Stimulated activated naive CD8-positive, alpha-beta T cell treated with anti-CD3 and anti-CD28 coated beads, Interleukin-15, Interleukin-2, amounts not matched to agents 100 ng/mL and 50 ng/mL, for 24 hours (primary cell): ENCODE data around the gene DOCK3.

Source experiments
- H3K27ac Mint-ChIP-seq: one replicate; pipeline ENCODE4 v1.8.0; 2021; ENCODE audit warnings: mild to moderate bottlenecking, mixed read lengths
- H3K27me3 Mint-ChIP-seq: one replicate; pipeline ENCODE4 v1.8.0; 2021; ENCODE audit warnings: mixed read lengths
- H3K36me3 Mint-ChIP-seq: one replicate; pipeline ENCODE4 v1.8.0; 2021; ENCODE audit warnings: low read depth, mixed read lengths
- H3K4me1 Mint-ChIP-seq: one replicate; pipeline ENCODE4 v1.8.0; 2021; ENCODE audit warnings: low read depth, mixed read lengths
- H3K4me3 Mint-ChIP-seq: one replicate; pipeline ENCODE4 v1.8.0; 2021; ENCODE audit warnings: mild to moderate bottlenecking, mixed read lengths
- H3K9me3 Mint-ChIP-seq: one replicate; pipeline ENCODE4 v1.8.0; 2021; ENCODE audit warnings: mixed read lengths

Gene DOCK3

GRCh38 chr3:51391566-51392354 lies 717.0 kb downstream of the DOCK3 start:
- Mint-ChIP-seq H3K27me3 (no peaks in the 10 kb centered on the region), H3K9me3 (no peaks in the 10 kb centered on the region), H3K4me3 (peak overlapping the region; percentile 85), H3K4me1 (peaks cover 68% of the 10 kb centered on the region), H3K27ac (peak overlapping the region; percentile 81), H3K36me3 (peaks cover 57% of the 10 kb centered on the region)

- Mint-ChIP-seq H3K4me3 (peak overlapping the region; percentile 85), H3K36me3 (peaks cover 62% of the 10 kb centered on the region)
Observed at GRCh38 chr3:51392355-51393133, 717.8 kb downstream of the DOCK3 start.

DNA sequence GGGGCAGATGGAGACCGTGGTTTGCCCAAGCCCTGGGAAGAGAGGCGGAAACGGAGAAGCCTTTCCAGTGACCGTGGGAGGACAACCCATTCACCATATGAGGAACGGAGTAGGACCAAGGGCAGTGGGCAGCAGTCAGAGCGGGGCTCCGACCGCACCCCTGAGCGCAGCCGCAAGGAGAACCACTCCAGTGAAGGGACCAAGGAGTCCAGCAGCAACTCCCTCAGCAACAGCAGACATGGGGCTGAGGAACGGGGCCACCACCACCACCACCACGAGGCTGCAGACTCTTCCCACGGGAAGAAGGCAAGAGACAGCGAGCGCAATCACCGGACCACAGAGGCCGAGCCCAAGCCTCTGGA lies 718.4 kb downstream of the DOCK3 start:
- no peaks in the 10 kb centered on the region for H3K9me3 Mint-ChIP-seq
- no peaks in the 10 kb centered on the region for H3K27me3 Mint-ChIP-seq
- H3K4me1 Mint-ChIP-seq = peaks cover 57% of the 10 kb centered on the region
- H3K27ac Mint-ChIP-seq = peak overlapping the region; percentile 70
- peak overlapping the region; percentile 85 for H3K4me3 Mint-ChIP-seq
- peaks cover 57% of the 10 kb centered on the region for H3K36me3 Mint-ChIP-seq

More at GRCh38 chr3:51392355-51393133, 717.8 kb downstream of the DOCK3 start:
- no peaks in the 10 kb centered on the region for H3K27me3 Mint-ChIP-seq
- no peaks in the 10 kb centered on the region for H3K9me3 Mint-ChIP-seq
- peaks cover 63% of the 10 kb centered on the region for H3K4me1 Mint-ChIP-seq
- peak overlapping the region; percentile 81 for H3K27ac Mint-ChIP-seq

GRCh38 chr3:51393564-51393963 lies 718.8 kb downstream of the DOCK3 start:
- Mint-ChIP-seq H3K27me3 (no peaks in the 10 kb centered on the region), H3K4me3 (peak overlapping the region; percentile 61), H3K27ac (peak overlapping the region; percentile 70)

GRCh38 chr3:51394541-51394940 lies 719.8 kb downstream of the DOCK3 start:
- H3K4me3 Mint-ChIP-seq = peak overlapping the region; percentile 61
- peak overlapping the region; percentile 68 for H3K27ac Mint-ChIP-seq
- peaks cover 46% of the 10 kb centered on the region for H3K4me1 Mint-ChIP-seq
- H3K27me3 Mint-ChIP-seq = no peaks in the 10 kb centered on the region
- H3K9me3 Mint-ChIP-seq = no peaks in the 10 kb centered on the region
- peaks cover 44% of the 10 kb centered on the region for H3K36me3 Mint-ChIP-seq

More at GRCh38 chr3:51393564-51393963, 718.8 kb downstream of the DOCK3 start:
- peaks cover 53% of the 10 kb centered on the region for H3K4me1 Mint-ChIP-seq
- peaks cover 52% of the 10 kb centered on the region for H3K36me3 Mint-ChIP-seq
- H3K9me3 Mint-ChIP-seq = no peaks in the 10 kb centered on the region

DNA sequence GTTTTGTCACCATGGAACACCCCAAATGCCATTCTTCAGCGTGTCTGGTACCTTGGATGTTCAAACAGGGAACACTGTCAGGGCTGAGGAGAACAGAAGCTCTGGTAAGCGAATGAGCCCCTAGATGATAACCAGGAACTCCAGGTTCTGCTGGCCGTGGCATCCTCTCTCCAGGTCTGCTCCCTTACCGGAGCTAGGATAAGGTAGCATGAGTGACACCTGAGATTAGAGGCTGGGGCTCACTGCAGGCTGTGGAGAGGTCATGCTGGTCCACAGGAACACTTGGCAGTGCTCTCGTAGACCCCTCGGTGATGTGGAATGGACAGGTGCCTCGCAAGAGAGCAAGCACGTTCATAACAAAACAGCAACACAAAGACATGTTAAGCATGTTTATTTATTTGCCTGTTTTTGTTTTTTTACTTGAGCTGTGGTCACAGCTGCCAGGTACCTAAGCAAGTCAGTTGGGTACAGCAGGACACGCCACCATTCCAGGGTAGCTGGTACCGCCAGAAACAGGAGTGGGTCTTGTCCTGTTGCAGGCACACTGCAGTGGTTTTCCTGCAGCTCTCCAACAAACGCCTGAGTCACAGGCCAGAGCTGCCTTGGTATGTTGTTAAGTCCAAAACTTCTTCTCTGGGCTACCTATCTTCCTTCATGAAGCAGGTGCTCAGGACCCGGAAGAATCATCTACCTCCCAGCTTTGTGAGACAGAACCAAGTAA lies 720.9 kb downstream of the DOCK3 start:
- Mint-ChIP-seq H3K27me3 (no peaks in the 10 kb centered on the region), H3K4me3 (peak overlapping the region; percentile 36), H3K4me1 (peaks cover 40% of the 10 kb centered on the region), H3K36me3 (peaks cover 44% of the 10 kb centered on the region), H3K27ac (peak overlapping the region; percentile 69), H3K9me3 (no peaks in the 10 kb centered on the region)

DNA sequence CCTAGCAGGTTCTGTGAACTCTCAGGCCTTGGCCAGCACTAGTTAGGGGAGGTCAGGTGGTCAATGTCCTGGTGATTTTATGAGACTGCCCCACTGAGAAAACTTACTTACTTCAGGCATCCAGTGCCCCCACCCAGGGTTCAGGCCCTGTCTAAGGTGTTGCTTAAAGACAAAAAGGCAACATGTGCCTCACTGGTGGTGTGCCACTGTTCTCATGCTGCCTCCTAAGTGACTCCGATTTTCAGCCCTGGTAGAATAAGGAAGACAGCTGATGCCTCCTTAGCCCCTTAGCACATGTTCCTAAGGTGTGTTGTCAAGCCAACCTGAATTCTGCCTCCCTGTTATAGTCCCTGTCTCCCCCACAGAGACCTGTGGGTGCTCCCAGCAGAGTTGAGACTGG lies 721.7 kb downstream of the DOCK3 start:
- peaks cover 40% of the 10 kb centered on the region for H3K4me1 Mint-ChIP-seq
- H3K4me3 Mint-ChIP-seq = no peak overlapping the region
- no peaks in the 10 kb centered on the region for H3K27me3 Mint-ChIP-seq
- no peaks in the 10 kb centered on the region for H3K9me3 Mint-ChIP-seq
- peaks cover 48% of the 10 kb centered on the region for H3K36me3 Mint-ChIP-seq
- H3K27ac Mint-ChIP-seq = peak overlapping the region; percentile 69

DNA sequence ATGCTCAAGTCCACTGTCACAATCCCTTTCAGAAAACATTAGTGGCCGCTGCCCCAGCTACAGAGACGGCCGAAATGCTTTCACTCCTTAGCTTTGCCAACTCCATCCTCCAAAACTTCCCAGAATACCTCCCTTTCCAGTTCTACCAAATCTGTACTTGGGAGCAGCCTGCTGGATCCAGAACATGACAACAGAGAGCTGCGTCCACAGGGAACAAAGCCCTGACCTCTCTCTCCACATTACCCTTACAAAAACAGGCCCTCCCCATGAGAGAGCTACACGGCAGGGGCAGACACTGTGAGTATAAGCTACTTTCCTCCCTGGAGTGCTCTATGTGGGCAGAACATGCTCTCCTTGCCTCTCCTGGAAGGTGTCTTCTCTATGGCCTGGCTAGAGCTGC lies 722.7 kb downstream of the DOCK3 start:
- H3K36me3 Mint-ChIP-seq = peaks cover 58% of the 10 kb centered on the region
- peaks cover 38% of the 10 kb centered on the region for H3K4me1 Mint-ChIP-seq
- H3K27me3 Mint-ChIP-seq = no peaks in the 10 kb centered on the region
- H3K27ac Mint-ChIP-seq = no peak overlapping the region
- H3K4me3 Mint-ChIP-seq = no peak overlapping the region
- H3K9me3 Mint-ChIP-seq = no peaks in the 10 kb centered on the region

- H3K4me1 Mint-ChIP-seq = peaks cover 28% of the 10 kb centered on the region
- H3K4me3 Mint-ChIP-seq = no peak overlapping the region
- no peaks in the 10 kb centered on the region for H3K27me3 Mint-ChIP-seq
- no peaks in the 10 kb centered on the region for H3K9me3 Mint-ChIP-seq
- peaks cover 58% of the 10 kb centered on the region for H3K36me3 Mint-ChIP-seq
- peak overlapping the region; percentile 13 for H3K27ac Mint-ChIP-seq
Observed at GRCh38 chr3:51398595-51399310, 724.0 kb downstream of the DOCK3 start.

DNA sequence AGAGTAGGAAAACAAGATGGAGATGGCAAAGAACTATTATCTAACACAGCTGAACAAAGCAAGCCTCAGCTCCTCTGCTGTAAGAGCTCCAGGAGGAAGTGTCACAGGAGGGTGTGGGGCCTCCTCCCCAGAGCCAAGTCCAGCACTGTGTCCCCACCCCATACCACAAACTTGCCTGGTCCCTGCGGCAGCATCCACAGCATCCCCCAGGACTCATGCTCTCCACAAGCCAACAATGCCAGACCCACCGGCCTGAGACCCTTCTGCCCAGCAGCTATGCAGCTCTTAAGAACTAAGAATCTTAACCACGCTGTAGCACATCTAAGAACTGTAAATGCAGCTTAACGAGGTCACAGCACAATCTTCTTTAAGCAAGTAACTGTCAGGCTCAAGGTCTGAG lies 725.4 kb downstream of the DOCK3 start:
- H3K27ac Mint-ChIP-seq = no peak overlapping the region
- H3K4me1 Mint-ChIP-seq = peaks cover 14% of the 10 kb centered on the region
- H3K9me3 Mint-ChIP-seq = no peaks in the 10 kb centered on the region
- H3K4me3 Mint-ChIP-seq = no peak overlapping the region
- peaks cover 51% of the 10 kb centered on the region for H3K36me3 Mint-ChIP-seq
- H3K27me3 Mint-ChIP-seq = no peaks in the 10 kb centered on the region

GRCh38 chr3:51401735-51402134 lies 727.0 kb downstream of the DOCK3 start:
- H3K27ac Mint-ChIP-seq = peak overlapping the region; percentile 50
- no peaks in the 10 kb centered on the region for H3K9me3 Mint-ChIP-seq
- H3K36me3 Mint-ChIP-seq = peaks cover 52% of the 10 kb centered on the region
- H3K27me3 Mint-ChIP-seq = no peaks in the 10 kb centered on the region
- no peak overlapping the region for H3K4me3 Mint-ChIP-seq
- H3K4me1 Mint-ChIP-seq = peaks cover 6% of the 10 kb centered on the region

- no peak overlapping the region for H3K4me3 Mint-ChIP-seq
- no peaks in the 10 kb centered on the region for H3K27me3 Mint-ChIP-seq
- peaks cover 60% of the 10 kb centered on the region for H3K36me3 Mint-ChIP-seq
- H3K9me3 Mint-ChIP-seq = no peaks in the 10 kb centered on the region
- H3K4me1 Mint-ChIP-seq = peaks cover 3% of the 10 kb centered on the region
- H3K27ac Mint-ChIP-seq = peak overlapping the region; percentile 27
Observed at GRCh38 chr3:51403675-51404074, 728.9 kb downstream of the DOCK3 start.

GRCh38 chr3:51408021-51408420 lies 733.3 kb downstream of the DOCK3 start:
- H3K27me3 Mint-ChIP-seq = no peaks in the 10 kb centered on the region
- no peak overlapping the region for H3K27ac Mint-ChIP-seq
- no peak overlapping the region for H3K4me3 Mint-ChIP-seq
- H3K9me3 Mint-ChIP-seq = no peaks in the 10 kb centered on the region
- H3K4me1 Mint-ChIP-seq = peaks cover 3% of the 10 kb centered on the region
- peaks cover 57% of the 10 kb centered on the region for H3K36me3 Mint-ChIP-seq

- H3K27me3 Mint-ChIP-seq = no peaks in the 10 kb centered on the region
- H3K4me3 Mint-ChIP-seq = no peak overlapping the region
- no peaks in the 10 kb centered on the region for H3K9me3 Mint-ChIP-seq
- peak overlapping the region; percentile 23 for H3K27ac Mint-ChIP-seq
- H3K36me3 Mint-ChIP-seq = peaks cover 57% of the 10 kb centered on the region
- peaks cover 3% of the 10 kb centered on the region for H3K4me1 Mint-ChIP-seq
Observed at GRCh38 chr3:51408813-51409212, 734.1 kb downstream of the DOCK3 start.
